ENCODE results near the gene SGIP1.

DNA sequence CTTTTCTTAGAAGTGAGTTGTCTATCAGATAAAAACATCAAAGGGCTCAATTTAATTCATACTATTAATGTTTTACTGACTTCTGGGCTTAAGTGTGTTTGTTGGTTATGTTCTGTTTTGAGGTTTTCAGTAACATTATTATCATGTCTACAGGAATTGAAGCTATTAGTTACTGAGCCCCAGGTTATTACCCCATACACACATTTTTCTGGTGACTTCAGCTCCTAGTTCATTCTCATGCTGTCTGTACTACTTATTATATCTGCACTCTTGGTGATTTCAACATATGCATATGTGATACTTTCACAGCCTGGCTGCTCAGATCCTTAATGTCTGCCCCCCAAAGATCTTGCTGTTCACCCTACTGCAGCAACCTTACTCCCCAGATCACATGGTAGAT is 27.0 kb upstream of the SGIP1 start:
- TF ChIP-seq POLR2A (IDR thresholded peaks at IDR 0.05) (no peak), CTCF (IDR thresholded peaks at IDR 0.05) (no peak), POLR2AphosphoS5 (IDR thresholded peaks at IDR 0.05) (no peak)

All from prostate gland (tissue), 2 donors.